H9 (cell line): ENCODE measurements around the gene OLFM1. TPM values are rescaled to one million over a fixed set of nuclear protein-coding genes. Genes with fewer than 3 reads are reported as not detected.

Experiments used
- DNase-seq: peaks from one replicate; pipeline ENCODE4 v3.0.0-alpha.2; 2017
- H2AFZ ChIP-seq: one replicate; pipeline ENCODE4 v1.6.1; 2013; ENCODE audit warnings: mild to moderate bottlenecking, low read length, control low read depth, moderate library complexity
- H2AK5ac ChIP-seq: 2 replicates; pipeline ENCODE4 v1.6.1; 2013; ENCODE audit warnings: low read length, control low read depth, mixed read lengths; ENCODE audit not compliant: insufficient read length
- H2BK120ac ChIP-seq: one replicate; pipeline ENCODE4 v1.6.1; 2013; ENCODE audit warnings: low read depth, mild to moderate bottlenecking, low read length, control low read depth, inconsistent platforms; ENCODE audit not compliant: poor library complexity, severe bottlenecking
- H2BK12ac ChIP-seq: 2 replicates; pipeline ENCODE4 v1.6.1; 2013; ENCODE audit warnings: low read length, control low read depth, mixed read lengths, low read depth; ENCODE audit not compliant: insufficient read length
- H2BK15ac ChIP-seq: 2 replicates; pipeline ENCODE4 v1.6.1; 2013; ENCODE audit warnings: low read depth, low read length, control low read depth
- H2BK20ac ChIP-seq: one replicate; pipeline ENCODE4 v1.6.1; 2013; ENCODE audit warnings: low read depth, mild to moderate bottlenecking, low read length, control low read depth, inconsistent platforms; ENCODE audit not compliant: poor library complexity, severe bottlenecking
- H2BK5ac ChIP-seq: 2 replicates; pipeline ENCODE4 v1.6.1; 2013; ENCODE audit warnings: low read length, control low read depth, mixed read lengths; ENCODE audit not compliant: insufficient read length
- H3K14ac ChIP-seq: 2 replicates; pipeline ENCODE4 v1.6.1; 2013; ENCODE audit warnings: low read length, control low read depth; ENCODE audit not compliant: insufficient read depth
- H3K18ac ChIP-seq: 2 replicates; pipeline ENCODE4 v1.6.1; 2013; ENCODE audit warnings: low read depth, mild to moderate bottlenecking, mixed read lengths, low read length, control low read depth; ENCODE audit not compliant: insufficient read length
- H3K23ac ChIP-seq: 2 replicates; pipeline ENCODE4 v1.6.1; 2013; ENCODE audit warnings: low read length, control low read depth, mixed read lengths, low read depth; ENCODE audit not compliant: insufficient read length
- H3K23me2 ChIP-seq: 2 replicates; pipeline ENCODE4 v1.6.1; 2013; ENCODE audit warnings: low read depth, mild to moderate bottlenecking, mixed read lengths, low read length, control low read depth; ENCODE audit not compliant: insufficient read length, poor library complexity, severe bottlenecking
- H3K27ac ChIP-seq: 2 replicates; pipeline ENCODE4 v1.5.1; 2013; ENCODE audit warnings: low read length, control low read depth, mixed read lengths, low read depth; ENCODE audit not compliant: insufficient read length
- H3K27me3 ChIP-seq: 2 replicates; pipeline ENCODE4 v1.6.1; 2013; ENCODE audit warnings: low read length, control low read depth, inconsistent platforms; ENCODE audit not compliant: insufficient read depth
- H3K4ac ChIP-seq: 2 replicates; pipeline ENCODE4 v1.6.1; 2013; ENCODE audit warnings: low read depth, mild to moderate bottlenecking, control low read depth, inconsistent platforms, low read length, moderate library complexity
- H3K4me1 ChIP-seq: 2 replicates; pipeline ENCODE4 v1.6.1; 2013; ENCODE audit warnings: low read length, control low read depth, inconsistent platforms; ENCODE audit not compliant: insufficient read depth
- H3K4me2 ChIP-seq: 2 replicates; pipeline ENCODE4 v1.6.1; 2013; ENCODE audit warnings: low read length, control low read depth, mixed read lengths; ENCODE audit not compliant: insufficient read length, insufficient read depth
- H3K56ac ChIP-seq: 2 replicates; pipeline ENCODE4 v1.6.1; 2013; ENCODE audit warnings: low read depth, mild to moderate bottlenecking, mixed read lengths, low read length, control low read depth; ENCODE audit not compliant: insufficient read length
- H3K79me1 ChIP-seq: 2 replicates; pipeline ENCODE4 v1.6.1; 2013; ENCODE audit warnings: low read depth, mild to moderate bottlenecking, moderate library complexity, low read length, control low read depth, inconsistent platforms; ENCODE audit not compliant: insufficient read depth, poor library complexity, severe bottlenecking
- H3K79me2 ChIP-seq: 2 replicates; pipeline ENCODE4 v1.6.1; 2013; ENCODE audit warnings: low read length, control low read depth, inconsistent platforms; ENCODE audit not compliant: insufficient read depth
- H3K9ac ChIP-seq: 2 replicates; pipeline ENCODE4 v1.6.1; 2013; ENCODE audit warnings: low read length, control low read depth, mixed read lengths; ENCODE audit not compliant: insufficient read length; ENCODE audit errors: extremely low read depth
- H3K9me3 ChIP-seq: one replicate; pipeline ENCODE4 v1.6.1; 2013; ENCODE audit warnings: low read depth, low read length, inconsistent platforms; ENCODE audit not compliant: control insufficient read depth
- H3T11ph ChIP-seq: one replicate; pipeline ENCODE4 v1.6.1; 2013; ENCODE audit warnings: mild to moderate bottlenecking, low read length, control low read depth, inconsistent platforms
- H4K20me1 ChIP-seq: one replicate; pipeline ENCODE4 v1.6.1; 2013; ENCODE audit not compliant: control insufficient read depth, insufficient read length, insufficient read depth
- H4K5ac ChIP-seq: 2 replicates; pipeline ENCODE4 v1.6.1; 2013; ENCODE audit warnings: low read depth, mild to moderate bottlenecking, mixed read lengths, low read length, control low read depth; ENCODE audit not compliant: insufficient read length
- H4K8ac ChIP-seq: replicated peaks from 2 replicates; pipeline ENCODE4 v1.6.1; 2013; ENCODE audit warnings: low read length, control low read depth, mixed read lengths, low read depth; ENCODE audit not compliant: insufficient read length
- H4K91ac ChIP-seq: 2 replicates; pipeline ENCODE4 v1.6.1; 2013; ENCODE audit warnings: low read depth, mild to moderate bottlenecking, moderate library complexity, mixed read lengths, low read length, control low read depth; ENCODE audit not compliant: insufficient read length
- H3K27ac Mint-ChIP-seq, 3 experiments: 2 replicates in 2 of 3; 3 replicates in 1 of 3; pipeline ENCODE4 v1.8.0; 2020 to 2021; ENCODE audit warnings: mixed read lengths in 3 of 3, mild to moderate bottlenecking in 1 of 3, moderate library complexity in 1 of 3
- H3K27me3 Mint-ChIP-seq: 2 replicates; pipeline ENCODE4 v1.8.0; 2021; ENCODE audit warnings: low read depth, mild to moderate bottlenecking, moderate library complexity, mixed read lengths
- H3K36me3 Mint-ChIP-seq, 3 experiments: 2 replicates in 2 of 3; 3 replicates in 1 of 3; pipeline ENCODE4 v1.8.0; 2020 to 2021; ENCODE audit warnings: low read depth in 3 of 3, mixed read lengths in 3 of 3; ENCODE audit not compliant: insufficient read depth in 1 of 3
- H3K4me1 Mint-ChIP-seq, 2 experiments: 2 replicates each; pipeline ENCODE4 v1.8.0; 2020; ENCODE audit warnings: mixed read lengths in 2 of 2
- H3K4me3 Mint-ChIP-seq, 2 experiments: 2 replicates in 1 of 2; 3 replicates in 1 of 2; pipeline ENCODE4 v1.8.0; 2020 to 2021; ENCODE audit warnings: mild to moderate bottlenecking in 2 of 2, mixed read lengths in 2 of 2, moderate library complexity in 1 of 2
- H3K9me3 Mint-ChIP-seq, 2 experiments: 2 replicates in 1 of 2; 3 replicates in 1 of 2; pipeline ENCODE4 v1.8.0; 2020; ENCODE audit warnings: mild to moderate bottlenecking in 2 of 2, mixed read lengths in 2 of 2, moderate library complexity in 1 of 2
- WGBS: extraction: QIAGEN DNeasy Blood & Tissue Kit; methylation state at CpG from one replicate; pipeline ENCODE4 v1.1.7; 2013; ENCODE audit warnings: missing lambda C conversion rate, low lambda C conversion rate, mixed read lengths; ENCODE audit not compliant: insufficient read length; ENCODE audit errors: extremely low coverage; 5-methylcytosine and 5-hydroxymethylcytosine counted together
- total RNA-seq: library from RNA; stranded (reverse); gene quantifications from 2 replicates; pipeline ENCODE4 v1.2.1, GENCODE V29; 2021
- TF ChIP-seq, protein P1 (sequence below): fragments of 200-600 bp; sonication (generic); conservative IDR thresholded peaks from 3 replicates; pipeline ENCODE4 v1.8.0; 2021; ENCODE audit warnings: antibody characterized with exemption, mild to moderate bottlenecking

OLFM1 gene
- total RNA-seq, 1 experiment from 2014 or later: 34.1 TPM

DNA sequence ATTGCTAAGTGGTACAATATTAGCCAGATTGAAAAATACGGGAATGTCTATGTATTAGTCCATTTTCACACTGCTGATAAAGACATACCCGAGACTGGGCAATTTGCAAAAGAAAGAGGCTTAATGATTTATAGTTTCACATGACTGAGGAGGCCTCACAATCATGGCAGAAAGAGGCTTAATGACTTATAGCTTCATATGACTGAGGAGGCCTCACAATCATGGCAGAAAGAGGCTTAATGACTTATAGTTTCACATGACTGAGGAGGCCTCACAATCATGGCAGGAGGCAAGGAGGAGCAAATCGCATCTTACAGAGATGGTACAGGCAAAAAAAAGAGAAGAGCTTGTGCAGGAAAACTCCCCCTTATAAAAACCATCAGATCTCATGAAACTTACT lies 32.3 kb upstream of the OLFM1 start:
- no peak overlapping the region for H3K4me2 ChIP-seq
- no peaks in the 10 kb centered on the region for H3K9me3 ChIP-seq
- no peak overlapping the region for H4K8ac ChIP-seq
- no peaks in the 10 kb centered on the region for H4K20me1 ChIP-seq
- Mint-ChIP-seq H3K4me1 (0 out of 4 replicates have a peak, but pooled peaks cover 0 to 2% of the 10 kb centered on the region in 2 experiments), H3K27me3 (peaks cover 9% of the 10 kb centered on the region), H3K27ac (no peak overlapping the region), H3K36me3 (peaks cover 0 to 2% (median 0%) of the 10 kb centered on the region in 3 experiments; a peak in 2 of 7 replicates), H3K4me3 (no peak overlapping the region), H3K9me3 (peaks cover 0 to 9% of the 10 kb centered on the region in 2 experiments; a peak in 2 of 5 replicates)
- no peaks in the 10 kb centered on the region for H3K79me2 ChIP-seq
- H3K56ac ChIP-seq: no peak overlapping the region
- no peak overlapping the region for H2BK20ac ChIP-seq
- H3K79me1 ChIP-seq: no peaks in the 10 kb centered on the region
- WGBS: no CpG with 5 or more reads among the region's 3 CpGs
- H4K5ac ChIP-seq: no peak overlapping the region
- no peak overlapping the region for H2BK120ac ChIP-seq
- no peak overlapping the region for H2BK15ac ChIP-seq
- no peak overlapping the region for H3K4ac ChIP-seq
- no peak overlapping the region for H2BK5ac ChIP-seq
- H3K23ac ChIP-seq: no peak overlapping the region
- no peak overlapping the region for H3K27ac ChIP-seq
- TF ChIP-seq, protein P1, sequence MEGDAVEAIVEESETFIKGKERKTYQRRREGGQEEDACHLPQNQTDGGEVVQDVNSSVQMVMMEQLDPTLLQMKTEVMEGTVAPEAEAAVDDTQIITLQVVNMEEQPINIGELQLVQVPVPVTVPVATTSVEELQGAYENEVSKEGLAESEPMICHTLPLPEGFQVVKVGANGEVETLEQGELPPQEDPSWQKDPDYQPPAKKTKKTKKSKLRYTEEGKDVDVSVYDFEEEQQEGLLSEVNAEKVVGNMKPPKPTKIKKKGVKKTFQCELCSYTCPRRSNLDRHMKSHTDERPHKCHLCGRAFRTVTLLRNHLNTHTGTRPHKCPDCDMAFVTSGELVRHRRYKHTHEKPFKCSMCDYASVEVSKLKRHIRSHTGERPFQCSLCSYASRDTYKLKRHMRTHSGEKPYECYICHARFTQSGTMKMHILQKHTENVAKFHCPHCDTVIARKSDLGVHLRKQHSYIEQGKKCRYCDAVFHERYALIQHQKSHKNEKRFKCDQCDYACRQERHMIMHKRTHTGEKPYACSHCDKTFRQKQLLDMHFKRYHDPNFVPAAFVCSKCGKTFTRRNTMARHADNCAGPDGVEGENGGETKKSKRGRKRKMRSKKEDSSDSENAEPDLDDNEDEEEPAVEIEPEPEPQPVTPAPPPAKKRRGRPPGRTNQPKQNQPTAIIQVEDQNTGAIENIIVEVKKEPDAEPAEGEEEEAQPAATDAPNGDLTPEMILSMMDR: no peak
- H3K9ac ChIP-seq: no peak overlapping the region
- no peaks in the 10 kb centered on the region for H3K23me2 ChIP-seq
- no peak overlapping the region for H2AFZ ChIP-seq
- H3K27me3 ChIP-seq: no peaks in the 10 kb centered on the region
- no peaks in the 10 kb centered on the region for H3K4me1 ChIP-seq
- no peak overlapping the region for H3K14ac ChIP-seq
- no peak overlapping the region for H3T11ph ChIP-seq
- no peak overlapping the region for H4K91ac ChIP-seq
- no peak overlapping the region for H3K18ac ChIP-seq
- H2BK12ac ChIP-seq: no peak overlapping the region
- DNase-seq: no peak
- no peak overlapping the region for H2AK5ac ChIP-seq
